Panc1 (cell line): ENCODE measurements around the gene CDKL4. TPM values are rescaled to one million over a fixed set of nuclear protein-coding genes. Genes with fewer than 3 reads are reported as not detected.

Experiments
- ATAC-seq: fragments of 200-7000 bp; cut with Tn5 transposase; 2 replicates; pipeline ENCODE4 v1.9.1; 2020; ENCODE audit warnings: mild to moderate bottlenecking, moderate library complexity
- BruUV-seq: library from RNA; stranded (reverse); fragments of 400-500 nt; replicated peaks from 2 replicates; lab custom pipeline; 2021; lab: Mats Ljungman, UMichigan
- CTCF ChIA-PET: fragments of 300-600 bp; sonication (Branson Sonifier 250); formaldehyde crosslinking; loops from one replicate; lab custom pipeline; 2022; ENCODE audit warnings: antibody characterized with exemption; lab: Charles Lee
- POLR2A ChIA-PET: fragments of 300-600 bp; sonication (Branson Sonifier 250); formaldehyde crosslinking; loops from one replicate; lab custom pipeline; 2022; ENCODE audit warnings: antibody characterized with exemption; lab: Charles Lee
- DNase-seq: peaks from one replicate; pipeline ENCODE4 v3.0.0-alpha.2; 2010; ENCODE audit warnings: low read depth, low spot score
- H3K27ac ChIP-seq: 2 replicates; pipeline ENCODE4 v1.5.1; 2011; ENCODE audit warnings: mild to moderate bottlenecking, low read length, inconsistent platforms
- H3K27me3 ChIP-seq: fragments of 200-500 bp; sonication (Bioruptor generic); 2 replicates; pipeline ENCODE4 v1.6.0; 2014; ENCODE audit warnings: low read length, inconsistent platforms; ENCODE audit not compliant: control insufficient read depth, insufficient read depth
- H3K36me3 ChIP-seq: fragments of 200-500 bp; sonication (Bioruptor generic); 2 replicates; pipeline ENCODE4 v1.5.1; 2014; ENCODE audit warnings: inconsistent platforms, mild to moderate bottlenecking, low read length, moderate library complexity; ENCODE audit not compliant: control insufficient read depth, insufficient read depth
- H3K4me1 ChIP-seq: 2 replicates; pipeline ENCODE4 v1.5.1; 2011; ENCODE audit warnings: inconsistent platforms, mild to moderate bottlenecking, low read length, moderate library complexity; ENCODE audit not compliant: control insufficient read depth, insufficient read depth
- H3K4me3 ChIP-seq, 2 experiments: 2 replicates each; pipeline ENCODE4 v1.5.1; 2011 to 2012; ENCODE audit warnings: low read depth in 2 of 2, low read length in 2 of 2, mild to moderate bottlenecking in 2 of 2, inconsistent platforms in 1 of 2, moderate library complexity in 1 of 2
- H3K9me3 ChIP-seq: fragments of 200-500 bp; sonication (Bioruptor generic); 2 replicates; pipeline ENCODE4 v1.5.1; 2014; ENCODE audit warnings: low read depth, mild to moderate bottlenecking, inconsistent platforms, low read length, moderate library complexity; ENCODE audit not compliant: control insufficient read depth, insufficient read depth
- CTCF ChIP-seq: fragments of 450-650 bp; IDR thresholded peaks from 2 replicates; pipeline ENCODE4 v1.5.1; 2017; ENCODE audit warnings: mild to moderate bottlenecking
- POLR2AphosphoS5 ChIP-seq: IDR thresholded peaks from 2 replicates; pipeline ENCODE4 v1.6.1; 2012; ENCODE audit warnings: mild to moderate bottlenecking, low read depth, low read length, moderate library complexity
- SIN3A ChIP-seq: IDR thresholded peaks from 2 replicates; pipeline ENCODE4 v1.6.1; 2012; ENCODE audit warnings: low read depth, mild to moderate bottlenecking, low read length, moderate library complexity, borderline replicate concordance; ENCODE audit not compliant: insufficient read depth
- TCF7L2 ChIP-seq: IDR thresholded peaks from 2 replicates; pipeline ENCODE4 v1.6.1; 2011; ENCODE audit warnings: mild to moderate bottlenecking, low read depth, low read length, inconsistent platforms
- in situ Hi-C: cut with HindIII; loops from 2 replicates; pipeline ENCODE4 v1.10.0; 2016; ENCODE audit warnings: low sequenced_read_pairs, low pct_unique_long_range_greater_than_20kb
- intact Hi-C: fragments of 100-400 bp; cut with micrococcal nuclease; formaldehyde crosslinking; loops from one replicate; pipeline ENCODE4 v1.10.0; 2022; ENCODE audit not compliant: unreplicated experiment
- total RNA-seq: library from RNA; stranded (reverse); gene quantifications from one replicate; pipeline ENCODE4 v1.2.1, GENCODE V29; 2021; ENCODE audit not compliant: unreplicated experiment
- TF ChIP-seq, protein P1 (sequence below), 2 experiments: IDR thresholded peaks; 2 replicates each; pipeline ENCODE4 v1.6.1; 2011 to 2012; ENCODE audit warnings: low read depth in 2 of 2, control low read depth in 1 of 2, low read length in 1 of 2, mild to moderate bottlenecking in 1 of 2, moderate library complexity in 1 of 2; ENCODE audit not compliant: insufficient read depth in 1 of 2

CDKL4 gene
- total RNA-seq, 1 experiment from 2014 or later = not detected

DNA sequence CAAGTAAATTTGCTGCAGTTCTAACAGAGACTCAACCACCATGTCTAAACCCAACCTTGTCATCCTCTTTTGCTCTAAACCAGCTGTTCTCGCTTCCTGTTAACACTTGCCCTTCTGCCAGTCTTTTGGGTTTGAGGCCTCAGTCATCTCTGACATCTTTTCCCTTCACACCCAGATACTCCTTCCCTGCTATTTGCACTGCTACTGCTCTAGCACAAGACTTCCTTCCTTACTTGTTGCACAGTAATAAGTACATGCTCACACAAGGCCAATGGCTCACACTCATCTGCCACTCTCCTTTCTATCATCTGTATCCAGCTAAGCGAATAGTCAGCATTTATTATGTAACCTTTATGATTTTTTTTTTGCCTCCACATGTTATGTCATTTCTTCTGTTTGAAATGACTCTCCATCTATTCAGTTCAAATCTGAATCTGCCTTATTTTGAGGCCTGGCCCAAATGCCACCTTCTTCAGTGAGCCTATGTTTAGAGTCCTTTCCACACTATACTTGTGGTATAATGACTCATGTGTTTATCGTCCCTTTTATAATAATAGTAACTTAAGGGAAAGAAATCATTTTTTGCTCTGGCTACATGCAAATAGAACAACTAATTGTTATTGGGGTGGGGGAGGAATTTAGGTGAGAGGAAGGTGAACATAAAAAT lies 22.5 kb upstream of the CDKL4 start:
- no peaks in the 10 kb centered on the region for H3K9me3 ChIP-seq
- H3K27ac ChIP-seq = no peak overlapping the region
- in situ Hi-C loops (no loop called here), intact Hi-C loops (no loop called here)
- DNase-seq = no peak
- TF ChIP-seq SIN3A (no peak), TCF7L2 (no peak), CTCF (no peak), POLR2AphosphoS5 (no peak)
- TF ChIP-seq, protein P1, sequence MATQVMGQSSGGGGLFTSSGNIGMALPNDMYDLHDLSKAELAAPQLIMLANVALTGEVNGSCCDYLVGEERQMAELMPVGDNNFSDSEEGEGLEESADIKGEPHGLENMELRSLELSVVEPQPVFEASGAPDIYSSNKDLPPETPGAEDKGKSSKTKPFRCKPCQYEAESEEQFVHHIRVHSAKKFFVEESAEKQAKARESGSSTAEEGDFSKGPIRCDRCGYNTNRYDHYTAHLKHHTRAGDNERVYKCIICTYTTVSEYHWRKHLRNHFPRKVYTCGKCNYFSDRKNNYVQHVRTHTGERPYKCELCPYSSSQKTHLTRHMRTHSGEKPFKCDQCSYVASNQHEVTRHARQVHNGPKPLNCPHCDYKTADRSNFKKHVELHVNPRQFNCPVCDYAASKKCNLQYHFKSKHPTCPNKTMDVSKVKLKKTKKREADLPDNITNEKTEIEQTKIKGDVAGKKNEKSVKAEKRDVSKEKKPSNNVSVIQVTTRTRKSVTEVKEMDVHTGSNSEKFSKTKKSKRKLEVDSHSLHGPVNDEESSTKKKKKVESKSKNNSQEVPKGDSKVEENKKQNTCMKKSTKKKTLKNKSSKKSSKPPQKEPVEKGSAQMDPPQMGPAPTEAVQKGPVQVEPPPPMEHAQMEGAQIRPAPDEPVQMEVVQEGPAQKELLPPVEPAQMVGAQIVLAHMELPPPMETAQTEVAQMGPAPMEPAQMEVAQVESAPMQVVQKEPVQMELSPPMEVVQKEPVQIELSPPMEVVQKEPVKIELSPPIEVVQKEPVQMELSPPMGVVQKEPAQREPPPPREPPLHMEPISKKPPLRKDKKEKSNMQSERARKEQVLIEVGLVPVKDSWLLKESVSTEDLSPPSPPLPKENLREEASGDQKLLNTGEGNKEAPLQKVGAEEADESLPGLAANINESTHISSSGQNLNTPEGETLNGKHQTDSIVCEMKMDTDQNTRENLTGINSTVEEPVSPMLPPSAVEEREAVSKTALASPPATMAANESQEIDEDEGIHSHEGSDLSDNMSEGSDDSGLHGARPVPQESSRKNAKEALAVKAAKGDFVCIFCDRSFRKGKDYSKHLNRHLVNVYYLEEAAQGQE (IDR thresholded peaks at IDR 0.05; ENCODE audit: insufficient read depth in 1 of 2, low read depth in 2 of 2, low read length in 1 of 2) = no peak
- BruUV-seq = no TSS peak
- POLR2A ChIA-PET = no interaction called here
- no peak overlapping the region for H3K4me3 ChIP-seq
- H3K27me3 ChIP-seq = no peaks in the 10 kb centered on the region
- CTCF ChIA-PET = no interaction called here
- no peak for ATAC-seq
- H3K4me1 ChIP-seq = no peaks in the 10 kb centered on the region
- H3K36me3 ChIP-seq = peaks cover 5% of the 10 kb centered on the region

DNA sequence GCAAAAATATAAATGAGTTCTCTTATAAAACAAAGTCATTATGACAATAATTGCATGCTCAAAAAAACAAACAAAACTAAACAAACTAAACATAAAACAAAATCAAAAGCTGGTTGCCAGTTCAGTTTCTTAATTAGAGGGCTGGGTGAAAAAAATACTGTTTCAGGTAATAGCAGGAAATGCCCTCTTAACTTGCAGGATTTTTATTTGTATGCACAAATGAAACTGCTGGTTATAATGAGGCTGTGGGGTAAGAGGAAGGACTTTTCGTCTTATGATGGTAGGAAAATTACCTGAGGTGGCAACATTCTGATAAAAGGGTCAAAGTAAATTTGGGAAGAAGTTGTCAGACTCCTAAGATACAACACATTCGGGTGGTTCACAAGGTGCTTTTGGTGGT lies 21.5 kb upstream of the CDKL4 start:
- Histone ChIP-seq H3K4me1 (no peaks in the 10 kb centered on the region), H3K4me3 (no peak overlapping the region), H3K27me3 (no peaks in the 10 kb centered on the region), H3K36me3 (peaks cover 5% of the 10 kb centered on the region), H3K27ac (no peak overlapping the region), H3K9me3 (no peaks in the 10 kb centered on the region)
- ChIA-PET CTCF (no interaction called here), POLR2A (no interaction called here)
- TF ChIP-seq TCF7L2 (no peak), POLR2AphosphoS5 (no peak), SIN3A (no peak), CTCF (no peak)
- TF ChIP-seq, protein P1 (IDR thresholded peaks at IDR 0.05; ENCODE audit: insufficient read depth in 1 of 2, low read depth in 2 of 2, low read length in 1 of 2) = no peak
- no TSS peak for BruUV-seq
- intact Hi-C loops = no loop called here
- in situ Hi-C loops = no loop called here
- ATAC-seq (no peak), DNase-seq (no peak)
